Neural progenitor cell (in vitro differentiated cells): ENCODE data around the gene KLK3.

Experiments used
- CTCF ChIP-seq: fragments of 200-600 bp; sonication (generic); IDR thresholded peaks from 2 replicates; pipeline ENCODE4 v1.5.1; 2017; ENCODE audit warnings: antibody characterized with exemption, mild to moderate bottlenecking
- EZH2 ChIP-seq: fragments of 200-600 bp; sonication (generic); IDR thresholded peaks from 2 replicates; pipeline ENCODE4 v1.6.1; 2017; ENCODE audit warnings: antibody characterized with exemption, mild to moderate bottlenecking, moderate library complexity
- EZH2phosphoT487 ChIP-seq: fragments of 200-600 bp; sonication (generic); IDR thresholded peaks from 2 replicates; pipeline ENCODE4 v1.6.1; 2017; ENCODE audit warnings: antibody characterized with exemption

GRCh38 chr19:50908336-50908735 lies 53.6 kb downstream of the KLK3 start:
- TF ChIP-seq CTCF = no peak
- no peak for TF ChIP-seq EZH2
- no peak for TF ChIP-seq EZH2phosphoT487
